ENCODE measurements around the gene IFNGR2.
"Not testable (repeated sequence)": the region's sequence is repeated elsewhere in the genome, so short reads cannot be mapped to it uniquely, and the experiment has no call there.

IFNGR2 gene

DNA sequence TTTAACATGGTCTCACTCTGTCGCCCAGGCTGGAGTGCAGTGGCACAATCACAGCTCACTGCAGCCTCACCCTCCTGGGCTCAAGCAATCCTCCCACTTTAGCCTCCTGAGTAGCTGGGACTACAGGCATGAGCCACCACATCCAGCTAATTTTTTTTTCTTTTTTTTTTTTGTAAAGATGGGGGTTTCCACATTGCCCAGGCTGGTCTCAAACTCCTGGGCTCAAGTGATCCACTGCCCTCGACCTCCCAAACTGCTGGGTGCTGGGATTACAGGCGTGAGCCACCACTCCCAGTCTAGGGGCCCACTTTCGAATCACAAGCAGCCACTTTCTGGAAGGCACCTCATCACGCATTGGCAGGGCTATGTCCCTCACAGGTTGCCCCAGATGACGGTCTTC is 21.8 kb upstream of the IFNGR2 start:
- peaks cover 15% of the 10 kb centered on the region for H3K27me3 Mint-ChIP-seq
- not testable (repeated sequence) for H3K4me3 Mint-ChIP-seq; DNase-seq (ENCODE audit: low spot score in 2 of 2); H3K9me3 Mint-ChIP-seq; ATAC-seq (replicated peaks; ENCODE audit: extremely low read depth, poor library complexity, severe bottlenecking)
- peak overlapping the region; percentile 20 for H3K27ac Mint-ChIP-seq (ENCODE audit: low read depth)
- peaks cover 16% of the 10 kb centered on the region for H3K36me3 Mint-ChIP-seq (ENCODE audit: insufficient read depth)
- peaks cover 56% of the 10 kb centered on the region for H3K4me1 Mint-ChIP-seq

DNA sequence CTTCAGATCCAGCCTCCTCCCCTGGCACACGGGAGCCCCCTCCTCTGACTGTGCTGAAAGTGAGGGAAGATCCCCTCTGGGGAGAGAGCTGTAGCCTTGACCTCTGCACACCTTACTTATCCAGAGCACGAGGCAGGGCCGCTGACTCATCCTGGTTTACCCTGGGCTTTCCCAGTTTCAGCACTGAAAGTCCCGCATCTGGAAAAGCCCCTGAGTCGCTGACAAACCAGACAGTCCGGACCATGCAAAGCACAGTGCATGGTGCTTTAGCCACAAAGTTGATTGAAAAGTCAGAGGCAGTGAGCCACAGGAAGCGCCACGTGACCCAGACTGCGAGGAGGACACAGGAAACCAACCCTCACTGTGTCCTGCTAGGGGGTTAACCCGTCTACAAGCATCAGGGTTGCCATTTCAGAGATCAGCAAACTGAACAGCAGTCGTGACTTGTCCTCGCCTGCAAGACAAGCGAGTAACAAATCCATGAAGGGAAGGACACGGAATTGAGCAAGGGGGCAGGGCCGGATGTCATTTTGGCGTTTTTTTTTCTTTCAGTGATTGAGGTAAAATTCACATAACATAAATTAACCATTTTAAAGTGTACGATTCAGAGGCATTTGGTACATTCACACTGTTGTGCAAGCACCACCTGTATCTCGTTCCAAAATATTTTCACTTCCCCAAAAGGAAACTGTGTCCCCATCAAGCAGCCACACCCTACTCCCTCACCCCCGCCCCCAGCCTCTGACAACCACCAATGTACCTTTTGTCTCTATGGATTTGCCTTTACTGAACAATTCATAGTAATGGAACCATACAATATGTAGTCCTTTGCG is 19.9 kb upstream of the IFNGR2 start:
- no peaks in the 10 kb centered on the region for H3K9me3 Mint-ChIP-seq
- peaks cover 56% of the 10 kb centered on the region for H3K4me1 Mint-ChIP-seq
- DNase-seq (ENCODE audit: low spot score in 2 of 2) = peak; percentile 37 to 55
- H3K27me3 Mint-ChIP-seq = peaks cover 6% of the 10 kb centered on the region
- peak; percentile 41 for ATAC-seq (replicated peaks; ENCODE audit: extremely low read depth, poor library complexity, severe bottlenecking)
- peaks cover 16% of the 10 kb centered on the region for H3K36me3 Mint-ChIP-seq (ENCODE audit: insufficient read depth)
- peak overlapping the region; percentile 75 for H3K4me3 Mint-ChIP-seq
- peak overlapping the region; percentile 62 for H3K27ac Mint-ChIP-seq (ENCODE audit: low read depth)

DNA sequence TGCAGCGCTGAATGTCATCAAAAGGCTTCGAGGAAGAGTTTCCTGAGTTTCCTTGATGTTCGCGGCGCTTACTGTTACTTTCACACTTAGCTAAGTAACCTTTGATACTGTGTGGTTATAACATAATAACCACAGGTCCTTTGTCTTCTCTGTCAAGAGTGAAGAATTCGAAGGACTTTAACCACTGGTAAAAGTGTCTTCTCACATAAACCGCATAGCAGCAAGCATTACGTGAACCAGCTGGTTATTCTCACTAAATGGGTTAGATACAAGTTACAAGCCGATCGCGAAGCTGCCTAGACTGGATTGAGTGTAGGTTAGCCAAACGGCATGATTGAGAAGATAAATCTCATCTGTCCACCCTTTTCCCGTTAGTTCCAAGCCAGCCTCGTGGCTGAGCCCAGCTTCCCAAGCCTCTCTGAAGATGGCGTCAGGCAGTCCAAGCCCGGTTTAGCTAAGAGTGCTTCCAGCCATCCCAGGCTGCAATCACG is 18.3 kb upstream of the IFNGR2 start:
- Mint-ChIP-seq H3K9me3 (no peaks in the 10 kb centered on the region), H3K4me1 (peaks cover 55% of the 10 kb centered on the region), H3K36me3 (ENCODE audit: insufficient read depth) (peaks cover 16% of the 10 kb centered on the region), H3K27ac (ENCODE audit: low read depth) (peak overlapping the region; percentile 61), H3K27me3 (peaks cover 19% of the 10 kb centered on the region), H3K4me3 (peak overlapping the region; percentile 75)
- DNase-seq (ENCODE audit: low spot score in 2 of 2) = peak; percentile 34 to 57
- ATAC-seq (replicated peaks; ENCODE audit: extremely low read depth, poor library complexity, severe bottlenecking) = peak; percentile 82

DNA sequence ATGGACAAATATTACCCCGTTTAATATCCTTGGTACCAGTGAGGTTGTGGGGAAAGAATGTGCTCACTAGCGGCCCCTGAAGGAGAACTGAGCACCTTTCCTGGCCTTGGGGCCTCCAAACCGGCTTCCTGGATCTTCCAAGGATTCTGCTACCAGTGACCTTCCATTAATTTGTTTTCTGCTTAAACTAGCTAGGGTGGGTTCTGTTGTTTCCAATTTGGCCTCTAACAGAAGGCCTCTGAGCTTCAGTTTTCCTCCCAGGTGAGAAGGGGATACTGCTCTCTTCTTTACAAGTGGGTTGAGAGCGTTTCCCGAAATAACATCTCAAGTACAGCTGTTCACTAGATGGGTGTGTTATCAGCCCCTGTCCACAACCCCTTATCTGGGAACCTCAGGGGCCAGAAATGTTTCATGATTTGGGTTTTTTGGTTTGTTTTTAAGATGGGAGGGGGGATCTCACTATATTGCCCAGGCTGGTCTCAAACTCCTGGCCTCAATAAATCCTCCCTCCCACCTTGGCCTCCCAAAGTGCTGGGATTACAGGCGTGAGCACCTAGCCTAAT is 16.9 kb upstream of the IFNGR2 start:
- H3K9me3 Mint-ChIP-seq = no peaks in the 10 kb centered on the region
- peaks cover 34% of the 10 kb centered on the region for H3K27me3 Mint-ChIP-seq
- DNase-seq (ENCODE audit: low spot score in 2 of 2) (no peak), ATAC-seq (replicated peaks; ENCODE audit: extremely low read depth, poor library complexity, severe bottlenecking) (no peak)
- peaks cover 41% of the 10 kb centered on the region for H3K4me1 Mint-ChIP-seq
- H3K4me3 Mint-ChIP-seq = no peak overlapping the region
- no peak overlapping the region for H3K27ac Mint-ChIP-seq (ENCODE audit: low read depth)
- H3K36me3 Mint-ChIP-seq (ENCODE audit: insufficient read depth) = peaks cover 16% of the 10 kb centered on the region

DNA sequence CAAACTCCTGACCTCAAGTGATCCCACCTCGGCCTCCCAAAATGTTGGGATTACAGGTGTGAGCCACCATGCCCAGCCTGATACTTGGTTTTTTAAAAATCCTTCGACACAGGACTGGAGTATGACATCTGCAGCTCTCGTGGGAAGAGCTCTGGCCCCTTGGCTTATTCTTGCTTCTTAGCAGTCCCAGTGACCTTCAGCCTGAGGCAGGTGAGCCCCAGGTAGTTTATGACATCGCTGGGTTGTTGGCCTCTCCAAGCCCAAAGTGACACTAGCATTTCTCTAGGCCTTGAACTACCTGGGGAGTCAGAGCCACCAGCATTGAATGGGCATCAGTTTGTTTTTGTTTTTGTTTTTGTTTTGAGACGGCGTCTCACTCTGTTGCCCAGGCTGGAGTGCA is 15.9 kb upstream of the IFNGR2 start:
- H3K36me3 Mint-ChIP-seq (ENCODE audit: insufficient read depth) = peaks cover 16% of the 10 kb centered on the region
- no peaks in the 10 kb centered on the region for H3K9me3 Mint-ChIP-seq
- ATAC-seq (replicated peaks; ENCODE audit: extremely low read depth, poor library complexity, severe bottlenecking) (no peak), DNase-seq (ENCODE audit: low spot score in 2 of 2) (no peak)
- H3K4me3 Mint-ChIP-seq = no peak overlapping the region
- H3K27me3 Mint-ChIP-seq = peaks cover 43% of the 10 kb centered on the region
- H3K27ac Mint-ChIP-seq (ENCODE audit: low read depth) = no peak overlapping the region
- H3K4me1 Mint-ChIP-seq = peaks cover 34% of the 10 kb centered on the region

DNA sequence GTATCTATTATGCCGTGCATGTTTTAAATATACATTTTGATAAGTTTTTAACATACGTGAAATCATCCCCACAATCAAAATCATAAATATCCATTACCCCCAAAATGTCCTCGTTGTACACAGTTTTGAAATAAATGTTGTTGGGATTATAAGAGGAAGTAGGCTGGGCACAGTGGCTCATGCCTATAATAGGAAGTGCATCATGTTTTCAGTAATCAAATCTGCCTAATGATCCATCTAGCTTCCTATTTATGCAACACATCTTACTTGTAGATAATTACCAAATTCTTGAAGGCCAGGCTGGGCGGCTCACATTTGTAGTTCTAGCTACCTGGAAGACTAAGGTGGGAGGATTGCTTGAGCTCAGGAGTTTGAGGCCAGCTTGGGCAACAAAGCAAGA is 15.0 kb upstream of the IFNGR2 start:
- no peak overlapping the region for H3K27ac Mint-ChIP-seq (ENCODE audit: low read depth)
- peaks cover 14% of the 10 kb centered on the region for H3K36me3 Mint-ChIP-seq (ENCODE audit: insufficient read depth)
- no peak for DNase-seq (ENCODE audit: low spot score in 2 of 2)
- H3K9me3 Mint-ChIP-seq = no peaks in the 10 kb centered on the region
- no peak overlapping the region for H3K4me3 Mint-ChIP-seq
- H3K4me1 Mint-ChIP-seq = peaks cover 27% of the 10 kb centered on the region
- H3K27me3 Mint-ChIP-seq = peaks cover 52% of the 10 kb centered on the region
- ATAC-seq (replicated peaks; ENCODE audit: extremely low read depth, poor library complexity, severe bottlenecking) = no peak

DNA sequence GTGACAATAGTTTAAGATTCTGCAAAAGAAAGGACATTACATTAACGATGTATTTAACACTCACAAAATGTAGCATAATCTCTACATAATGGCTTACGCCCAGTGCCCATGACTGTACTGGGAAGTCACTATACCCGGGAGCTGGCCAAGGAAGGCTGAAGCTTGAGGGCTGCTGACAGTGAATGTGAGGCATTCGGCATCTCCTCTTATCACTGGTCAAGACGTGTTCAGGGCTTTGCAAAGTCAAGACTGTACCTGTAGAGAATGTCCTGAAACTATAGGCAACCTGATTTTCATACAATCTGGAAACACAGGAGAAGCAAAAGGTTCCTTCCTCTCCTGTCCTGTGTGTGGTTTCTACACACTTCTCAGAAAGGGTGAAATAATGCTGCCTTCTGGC is 12.7 kb upstream of the IFNGR2 start:
- H3K36me3 Mint-ChIP-seq (ENCODE audit: insufficient read depth) = peaks cover 1% of the 10 kb centered on the region
- no peak overlapping the region for H3K4me3 Mint-ChIP-seq
- no peaks in the 10 kb centered on the region for H3K9me3 Mint-ChIP-seq
- ATAC-seq (replicated peaks; ENCODE audit: extremely low read depth, poor library complexity, severe bottlenecking) (no peak), DNase-seq (ENCODE audit: low spot score in 2 of 2) (no peak)
- peaks cover 4% of the 10 kb centered on the region for H3K4me1 Mint-ChIP-seq
- no peak overlapping the region for H3K27ac Mint-ChIP-seq (ENCODE audit: low read depth)
- peaks cover 68% of the 10 kb centered on the region for H3K27me3 Mint-ChIP-seq

DNA sequence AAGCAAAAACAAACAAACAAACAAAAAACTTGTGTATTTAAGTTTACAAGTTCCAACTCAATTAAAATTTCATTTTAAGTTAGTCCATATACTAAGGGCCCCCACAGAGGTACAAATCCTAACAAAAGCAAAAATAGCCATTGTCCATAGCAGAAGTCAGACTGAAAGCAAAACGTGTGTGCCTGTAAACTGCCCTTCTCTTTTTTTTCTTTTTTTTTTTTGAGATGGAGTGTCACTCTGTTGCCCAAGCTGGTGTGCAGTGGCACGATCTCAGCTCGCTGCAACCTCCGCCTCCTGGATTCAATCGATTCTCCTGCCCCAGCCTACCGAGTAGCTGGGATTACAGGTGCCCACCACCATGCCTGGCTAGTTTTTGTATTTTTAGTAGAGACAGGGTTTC is 11.6 kb upstream of the IFNGR2 start:
- Mint-ChIP-seq H3K27me3 (peaks cover 76% of the 10 kb centered on the region), H3K4me1 (no peaks in the 10 kb centered on the region), H3K36me3 (ENCODE audit: insufficient read depth) (no peaks in the 10 kb centered on the region), H3K27ac (ENCODE audit: low read depth) (no peak overlapping the region), H3K4me3 (no peak overlapping the region), H3K9me3 (no peaks in the 10 kb centered on the region)
- no peak for DNase-seq (ENCODE audit: low spot score in 2 of 2)
- ATAC-seq (replicated peaks; ENCODE audit: extremely low read depth, poor library complexity, severe bottlenecking) = no peak

DNA sequence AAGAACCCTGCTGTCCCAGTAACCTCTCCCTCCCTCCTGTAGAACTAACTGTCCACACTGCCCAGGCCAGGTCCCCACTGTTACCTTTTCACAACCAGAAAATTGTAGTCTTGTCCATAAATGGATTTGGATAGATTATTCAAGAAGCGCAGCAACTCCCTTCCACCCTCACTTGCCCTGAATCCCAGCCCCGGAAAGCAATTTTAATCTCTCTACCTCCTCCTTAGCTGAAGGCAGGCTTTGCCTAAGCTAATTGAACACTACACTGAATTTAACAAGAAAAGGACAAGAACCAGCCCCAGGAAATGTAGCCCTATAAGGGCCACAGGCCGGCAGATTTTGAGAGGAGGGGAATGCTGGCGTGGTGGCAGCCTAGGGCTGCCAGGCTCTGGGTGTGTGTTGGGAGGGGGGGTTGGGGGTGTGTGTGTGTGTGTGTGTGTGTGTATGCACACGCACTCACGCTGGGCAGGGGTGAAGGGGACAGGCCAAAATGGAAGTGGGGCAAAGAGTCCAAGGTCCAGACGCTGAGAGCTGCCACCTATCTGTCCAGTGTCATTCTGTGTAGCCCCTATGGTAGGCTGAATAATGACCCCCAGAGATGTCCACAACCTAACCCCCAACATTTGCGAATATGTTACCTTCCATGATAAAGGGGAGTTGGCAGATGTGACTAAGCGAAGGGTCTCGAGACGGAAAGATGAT is 10.8 kb upstream of the IFNGR2 start:
- ATAC-seq (replicated peaks; ENCODE audit: extremely low read depth, poor library complexity, severe bottlenecking) (no peak), DNase-seq (ENCODE audit: low spot score in 2 of 2) (no peak)
- no peak overlapping the region for H3K4me3 Mint-ChIP-seq
- no peaks in the 10 kb centered on the region for H3K4me1 Mint-ChIP-seq
- no peaks in the 10 kb centered on the region for H3K9me3 Mint-ChIP-seq
- peaks cover 76% of the 10 kb centered on the region for H3K27me3 Mint-ChIP-seq
- no peak overlapping the region for H3K27ac Mint-ChIP-seq (ENCODE audit: low read depth)
- no peaks in the 10 kb centered on the region for H3K36me3 Mint-ChIP-seq (ENCODE audit: insufficient read depth)

DNA sequence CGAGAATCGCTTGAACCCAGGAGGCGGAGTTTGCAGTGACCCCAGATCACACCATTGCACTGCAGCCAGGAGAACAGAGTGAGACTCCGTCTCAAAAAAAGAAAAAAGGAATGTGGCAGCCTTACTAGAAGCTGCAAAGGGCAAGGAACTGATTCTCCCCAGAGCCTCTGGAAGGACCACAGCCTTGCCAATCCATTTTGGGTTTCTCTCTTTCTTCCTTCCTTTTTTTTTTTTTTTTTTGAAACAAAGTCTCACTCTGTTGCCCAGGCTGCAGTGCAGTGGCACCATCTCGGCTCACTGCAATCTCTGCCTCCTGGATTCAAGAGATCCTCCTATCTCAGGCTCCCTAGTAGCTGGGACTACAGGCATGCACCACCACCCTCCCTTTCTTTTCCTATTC is 9.9 kb upstream of the IFNGR2 start:
- H3K36me3 Mint-ChIP-seq (ENCODE audit: insufficient read depth) = no peaks in the 10 kb centered on the region
- H3K4me1 Mint-ChIP-seq = no peaks in the 10 kb centered on the region
- H3K9me3 Mint-ChIP-seq = no peaks in the 10 kb centered on the region
- DNase-seq (ENCODE audit: low spot score in 2 of 2) (no peak), ATAC-seq (replicated peaks; ENCODE audit: extremely low read depth, poor library complexity, severe bottlenecking) (no peak)
- H3K27ac Mint-ChIP-seq (ENCODE audit: low read depth) = no peak overlapping the region
- H3K27me3 Mint-ChIP-seq = peaks cover 77% of the 10 kb centered on the region
- no peak overlapping the region for H3K4me3 Mint-ChIP-seq

DNA sequence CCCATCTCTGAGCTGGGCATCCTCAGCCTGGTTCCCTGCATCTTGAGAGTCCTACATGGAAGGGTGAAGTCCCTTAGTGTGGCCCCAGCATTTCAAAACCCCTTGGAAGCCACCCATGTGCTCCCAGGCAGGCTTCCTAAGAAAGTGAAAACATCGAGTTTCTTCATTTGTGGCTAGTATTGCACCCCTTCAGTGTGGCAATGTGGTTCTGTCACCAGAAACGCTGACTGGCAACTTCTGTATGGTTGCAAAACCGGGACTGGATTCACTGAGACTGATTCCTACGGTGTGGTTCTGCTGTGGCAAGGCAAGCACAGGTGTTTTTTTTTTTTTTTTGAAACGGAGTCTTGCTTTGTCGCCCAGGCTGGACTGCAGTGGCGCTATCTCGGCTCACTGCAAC is 9.0 kb upstream of the IFNGR2 start:
- H3K36me3 Mint-ChIP-seq (ENCODE audit: insufficient read depth) = no peaks in the 10 kb centered on the region
- H3K4me1 Mint-ChIP-seq = no peaks in the 10 kb centered on the region
- peaks cover 79% of the 10 kb centered on the region for H3K27me3 Mint-ChIP-seq
- DNase-seq (ENCODE audit: low spot score in 2 of 2) (no peak), ATAC-seq (replicated peaks; ENCODE audit: extremely low read depth, poor library complexity, severe bottlenecking) (no peak)
- H3K9me3 Mint-ChIP-seq = no peaks in the 10 kb centered on the region
- no peak overlapping the region for H3K27ac Mint-ChIP-seq (ENCODE audit: low read depth)
- no peak overlapping the region for H3K4me3 Mint-ChIP-seq

DNA sequence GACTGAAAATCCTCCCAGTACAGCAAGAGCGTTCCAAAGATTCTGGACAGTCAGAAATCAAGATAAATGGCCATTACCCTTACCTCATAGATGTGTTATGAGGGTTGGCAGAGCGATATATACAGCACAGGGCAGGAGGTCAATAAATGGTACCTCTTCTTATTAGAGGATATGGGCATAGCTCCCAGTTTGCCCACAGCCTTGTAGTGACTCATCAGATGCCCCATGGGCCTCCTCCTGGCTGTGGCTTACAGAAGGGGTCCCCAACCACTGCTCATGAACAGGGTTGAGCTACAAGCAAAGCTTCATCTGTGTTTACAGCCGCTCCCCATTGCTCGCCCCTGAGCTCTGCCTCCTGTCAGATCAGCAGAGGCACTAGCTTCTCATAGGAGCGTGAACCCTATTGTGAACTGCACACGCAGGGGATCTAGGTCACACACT is 7.3 kb upstream of the IFNGR2 start:
- no peak overlapping the region for H3K27ac Mint-ChIP-seq (ENCODE audit: low read depth)
- H3K9me3 Mint-ChIP-seq = no peaks in the 10 kb centered on the region
- no peak for ATAC-seq (replicated peaks; ENCODE audit: extremely low read depth, poor library complexity, severe bottlenecking)
- no peak for DNase-seq (ENCODE audit: low spot score in 2 of 2)
- H3K27me3 Mint-ChIP-seq = peaks cover 67% of the 10 kb centered on the region
- no peaks in the 10 kb centered on the region for H3K4me1 Mint-ChIP-seq
- H3K36me3 Mint-ChIP-seq (ENCODE audit: insufficient read depth) = no peaks in the 10 kb centered on the region
- no peak overlapping the region for H3K4me3 Mint-ChIP-seq

All from central memory CD8-positive, alpha-beta T cell (primary cell).